Body of pancreas (tissue), 4 donors: ENCODE data around the gene CTBP1.

Source experiments
- POLR2A ChIP-seq, 3 donors: fragments of 450-650 bp; IDR thresholded peaks; one replicate each; pipeline ENCODE4 v1.6.1; 2016; ENCODE audit warnings: antibody characterized with exemption in 3 of 3, mild to moderate bottlenecking in 2 of 3
- TF ChIP-seq, protein P1 (sequence below), 7 experiments: fragments of 450-650 bp in 4 of 7; fragments of 200-600 bp in 3 of 7; sonication (generic) in 3 of 7; IDR thresholded peaks; one replicate each; pipeline ENCODE4 v1.5.1; 2016 to 2019; ENCODE audit warnings: antibody characterized with exemption in 7 of 7

- TF ChIP-seq, protein P1, sequence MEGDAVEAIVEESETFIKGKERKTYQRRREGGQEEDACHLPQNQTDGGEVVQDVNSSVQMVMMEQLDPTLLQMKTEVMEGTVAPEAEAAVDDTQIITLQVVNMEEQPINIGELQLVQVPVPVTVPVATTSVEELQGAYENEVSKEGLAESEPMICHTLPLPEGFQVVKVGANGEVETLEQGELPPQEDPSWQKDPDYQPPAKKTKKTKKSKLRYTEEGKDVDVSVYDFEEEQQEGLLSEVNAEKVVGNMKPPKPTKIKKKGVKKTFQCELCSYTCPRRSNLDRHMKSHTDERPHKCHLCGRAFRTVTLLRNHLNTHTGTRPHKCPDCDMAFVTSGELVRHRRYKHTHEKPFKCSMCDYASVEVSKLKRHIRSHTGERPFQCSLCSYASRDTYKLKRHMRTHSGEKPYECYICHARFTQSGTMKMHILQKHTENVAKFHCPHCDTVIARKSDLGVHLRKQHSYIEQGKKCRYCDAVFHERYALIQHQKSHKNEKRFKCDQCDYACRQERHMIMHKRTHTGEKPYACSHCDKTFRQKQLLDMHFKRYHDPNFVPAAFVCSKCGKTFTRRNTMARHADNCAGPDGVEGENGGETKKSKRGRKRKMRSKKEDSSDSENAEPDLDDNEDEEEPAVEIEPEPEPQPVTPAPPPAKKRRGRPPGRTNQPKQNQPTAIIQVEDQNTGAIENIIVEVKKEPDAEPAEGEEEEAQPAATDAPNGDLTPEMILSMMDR (IDR thresholded peaks at IDR 0.05): no peak
- TF ChIP-seq POLR2A (IDR thresholded peaks at IDR 0.05): no peak
Measured at GRCh38 chr4:1170976-1171310, 78.0 kb downstream of the CTBP1 start.
